HPDE6-E6E7 (cell line): ENCODE results near the gene HINT2.
A peak's percentile ranks its signal among the peaks of the same experiment; 100 is the strongest.

Source experiments
- DNase-seq: peaks from one replicate; pipeline ENCODE4 v3.0.0; 2011; ENCODE audit warnings: missing footprints; ENCODE audit errors: extremely low spot score

HINT2 gene

GRCh38 chr9:35774907-35775635 lies 39.8 kb downstream of the HINT2 start:
- no peak for DNase-seq

GRCh38 chr9:35771943-35772342 lies 42.9 kb downstream of the HINT2 start:
- peak; percentile 58 for DNase-seq

GRCh38 chr9:35771534-35771933 lies 43.3 kb downstream of the HINT2 start:
- no peak for DNase-seq

GRCh38 chr9:35771075-35771433 lies 43.8 kb downstream of the HINT2 start:
- no peak for DNase-seq

GRCh38 chr9:35769763-35770162 lies 45.1 kb downstream of the HINT2 start:
- no peak for DNase-seq

GRCh38 chr9:35767458-35767857 lies 47.4 kb downstream of the HINT2 start:
- DNase-seq: no peak

GRCh38 chr9:35766997-35767396 lies 47.8 kb downstream of the HINT2 start:
- DNase-seq: no peak

- DNase-seq: no peak
Measured at GRCh38 chr9:35763803-35764202, 51.0 kb downstream of the HINT2 start.

GRCh38 chr9:35763181-35763580 lies 51.7 kb downstream of the HINT2 start:
- no peak for DNase-seq
